GM21529 (cell line): ENCODE measurements around the gene FAM43A.

Source experiments
- ATAC-seq: cut with Tn5 transposase; IDR thresholded peaks from one replicate; pipeline ENCODE4 v1.9.1; 2021; ENCODE audit not compliant: unreplicated experiment

The FAM43A gene

GRCh38 chr3:194675081-194675640, 10.5 kb upstream of the FAM43A start:
- no peak for ATAC-seq

GRCh38 chr3:194675680-194676079, 10.0 kb upstream of the FAM43A start:
- ATAC-seq, result no peak

GRCh38 chr3:194676471-194676870, 9.2 kb upstream of the FAM43A start:
- ATAC-seq, result no peak

GRCh38 chr3:194680888-194681615, 4.6 kb upstream of the FAM43A start:
- ATAC-seq, result no peak

GRCh38 chr3:194682189-194682693, 3.4 kb upstream of the FAM43A start:
- no peak for ATAC-seq

- ATAC-seq, result peak; percentile 63
Observed at GRCh38 chr3:194682694-194683310, 2.9 kb upstream of the FAM43A start.

- ATAC-seq, result no peak
Observed at GRCh38 chr3:194683380-194683779, 2.3 kb upstream of the FAM43A start.

GRCh38 chr3:194685065-194685717, 492 bp upstream of the FAM43A start:
- peak; percentile 13 for ATAC-seq

GRCh38 chr3:194686414-194686815, 732 bp downstream of the FAM43A start:
- no peak for ATAC-seq

GRCh38 chr3:194686816-194687637, 1.3 kb downstream of the FAM43A start:
- ATAC-seq, result peak; percentile 4

- ATAC-seq, result peak; percentile 32
Observed at GRCh38 chr3:194687638-194688199, 2.0 kb downstream of the FAM43A start.

- ATAC-seq, result no peak
Observed at GRCh38 chr3:194688200-194688740, 2.6 kb downstream of the FAM43A start.

GRCh38 chr3:194688946-194689345, 3.3 kb downstream of the FAM43A start:
- no peak for ATAC-seq

- no peak for ATAC-seq
Observed at GRCh38 chr3:194689493-194689944, 3.8 kb downstream of the FAM43A start.

GRCh38 chr3:194690501-194691372, 5.1 kb downstream of the FAM43A start:
- ATAC-seq, result no peak

GRCh38 chr3:194691481-194692283, 6.0 kb downstream of the FAM43A start:
- peak; percentile 70 for ATAC-seq

- no peak for ATAC-seq
Observed at GRCh38 chr3:194696702-194697101, 11.0 kb downstream of the FAM43A start.

GRCh38 chr3:194702545-194702944, 16.9 kb downstream of the FAM43A start:
- no peak for ATAC-seq
